Loucy (cell line): Measurements from ENCODE around the gene NUTM2G.
"Not testable (repeated sequence)": the region's sequence is repeated elsewhere in the genome, so short reads cannot be mapped to it uniquely, and the experiment has no call there.

Experiments used
- CTCF ChIP-seq: fragments of 200-600 bp; sonication (generic); conservative IDR thresholded peaks from 2 replicates; pipeline ENCODE4 v1.5.1; 2014; ENCODE audit warnings: mild to moderate bottlenecking, antibody characterized with exemption, low read length
- EZH2phosphoT487 ChIP-seq: fragments of 200-600 bp; IDR thresholded peaks from 2 replicates; pipeline ENCODE4 v1.6.1; 2018; ENCODE audit warnings: antibody characterized with exemption, mild to moderate bottlenecking, moderate library complexity, borderline replicate concordance

- not testable (repeated sequence) for TF ChIP-seq CTCF, EZH2phosphoT487
These were observed 21.9 kb downstream of the NUTM2G start for GRCh38 chr9:96950539-96950938.
